Neural cell (in vitro differentiated cells): ENCODE data around the gene RGS6. TPM values are rescaled to one million over a fixed set of nuclear protein-coding genes. Genes with fewer than 3 reads are reported as not detected.

Experiments used
- H2AFZ ChIP-seq: fragments of 200-600, 300-800 bp; sonication (generic), shearing (Covaris generic); 2 replicates; pipeline ENCODE4 v1.6.0; 2014; ENCODE audit warnings: low read depth, mild to moderate bottlenecking, antibody characterized with exemption, low read length, moderate library complexity
- H3F3A ChIP-seq: fragments of 200-600 bp; shearing (Covaris generic); 2 replicates; pipeline ENCODE4 v1.6.1; 2016; ENCODE audit warnings: mild to moderate bottlenecking, moderate library complexity, mixed read lengths, antibody characterized with exemption, low read length; ENCODE audit not compliant: insufficient read depth, poor library complexity, severe bottlenecking
- H3K27ac ChIP-seq: fragments of 200-600, 300-800 bp; sonication (generic), shearing (Covaris generic); 2 replicates; pipeline ENCODE4 v1.5.1; 2014; ENCODE audit warnings: mild to moderate bottlenecking, low read length, moderate library complexity
- H3K27me3 ChIP-seq: fragments of 300-800, 200-600 bp; sonication (generic), shearing (Covaris generic); 2 replicates; pipeline ENCODE4 v1.6.0; 2014; ENCODE audit warnings: mild to moderate bottlenecking, low read depth, low read length, moderate library complexity; ENCODE audit not compliant: insufficient read depth
- H3K36me3 ChIP-seq: fragments of 300-800, 200-600 bp; sonication (generic), shearing (Covaris generic); 2 replicates; pipeline ENCODE4 v1.5.1; 2014; ENCODE audit warnings: mild to moderate bottlenecking, antibody characterized with exemption, low read length, moderate library complexity; ENCODE audit not compliant: insufficient read depth
- H3K4me2 ChIP-seq: fragments of 300-800, 200-600 bp; sonication (generic), shearing (Covaris generic); 2 replicates; pipeline ENCODE4 v1.6.0; 2014; ENCODE audit warnings: mild to moderate bottlenecking, low read length
- H3K4me3 ChIP-seq: fragments of 300-800, 200-600 bp; sonication (generic), shearing (Covaris generic); 2 replicates; pipeline ENCODE4 v1.5.1; 2014; ENCODE audit warnings: mild to moderate bottlenecking, low read length, moderate library complexity
- H3K79me2 ChIP-seq: fragments of 200-600 bp; shearing (Covaris generic); replicated peaks from 2 replicates; pipeline ENCODE4 v1.6.0; 2014; ENCODE audit warnings: mild to moderate bottlenecking, low read length, moderate library complexity; ENCODE audit not compliant: insufficient read depth
- H3K9ac ChIP-seq: fragments of 300-800, 200-600 bp; sonication (generic), shearing (Covaris generic); 2 replicates; pipeline ENCODE4 v1.6.1; 2016; ENCODE audit warnings: mild to moderate bottlenecking, low read length, mixed read lengths
- H3K9me2 ChIP-seq: fragments of 200-600 bp; shearing (Covaris generic); 2 replicates; pipeline ENCODE4 v1.6.1; 2016; ENCODE audit warnings: mild to moderate bottlenecking, low read length, mixed read lengths; ENCODE audit not compliant: insufficient read depth
- H3K9me3 ChIP-seq: fragments of 200-600, 300-800 bp; sonication (generic), shearing (Covaris generic); 2 replicates; pipeline ENCODE4 v1.6.1; 2016; ENCODE audit warnings: mild to moderate bottlenecking, mixed run types, low read length, moderate library complexity, mixed read lengths
- H4K20me1 ChIP-seq: fragments of 200-600 bp; shearing (Covaris generic); 2 replicates; pipeline ENCODE4 v1.6.1; 2016; ENCODE audit warnings: mild to moderate bottlenecking, mixed run types; ENCODE audit not compliant: insufficient read depth
- EP300 ChIP-seq: fragments of 450-650 bp; conservative IDR thresholded peaks from 2 replicates; pipeline ENCODE4 v1.6.1; 2014; ENCODE audit warnings: antibody characterized with exemption, mild to moderate bottlenecking, moderate library complexity; ENCODE audit not compliant: poor library complexity, severe bottlenecking
- EZH2 ChIP-seq: fragments of 200-600, 300-800 bp; shearing (Covaris generic), sonication (generic); IDR thresholded peaks from 2 replicates; pipeline ENCODE4 v1.6.1; 2014; ENCODE audit warnings: antibody characterized with exemption, low read length, borderline replicate concordance, mild to moderate bottlenecking; ENCODE audit not compliant: insufficient read depth, poor library complexity, severe bottlenecking
- MXI1 ChIP-seq: fragments of 450-650 bp; conservative IDR thresholded peaks from 2 replicates; pipeline ENCODE4 v1.6.1; 2014; ENCODE audit warnings: antibody characterized with exemption, mild to moderate bottlenecking; ENCODE audit not compliant: poor library complexity, severe bottlenecking
- POLR2AphosphoS5 ChIP-seq: IDR thresholded peaks from 2 replicates; pipeline ENCODE4 v1.6.1; 2012
- RAD21 ChIP-seq: fragments of 450-650 bp; conservative IDR thresholded peaks from 2 replicates; pipeline ENCODE4 v1.6.1; 2014; ENCODE audit warnings: antibody characterized with exemption, mild to moderate bottlenecking, moderate library complexity
- SMC3 ChIP-seq: fragments of 450-650 bp; conservative IDR thresholded peaks from 2 replicates; pipeline ENCODE4 v1.6.1; 2014; ENCODE audit warnings: antibody characterized with exemption, mild to moderate bottlenecking, moderate library complexity; ENCODE audit not compliant: poor library complexity
- TAF1 ChIP-seq: IDR thresholded peaks from 2 replicates; pipeline ENCODE4 v1.6.1; 2012; ENCODE audit warnings: low read depth
- polyA plus RNA-seq: library from polyadenylated mRNA; depleted of rRNA; stranded (reverse); fragments of >200 nt; gene quantifications from 2 replicates; pipeline ENCODE4 v1.2.3, GENCODE V29; 2014
- TF ChIP-seq, protein P1 (sequence below): IDR thresholded peaks from 2 replicates; pipeline ENCODE4 v1.6.1; 2012; ENCODE audit warnings: borderline replicate concordance
- TF ChIP-seq, protein P2 (sequence below): fragments of 450-650 bp; IDR thresholded peaks from 2 replicates; pipeline ENCODE4 v1.5.1; 2014; ENCODE audit warnings: antibody characterized with exemption, mild to moderate bottlenecking, moderate library complexity; ENCODE audit not compliant: poor library complexity, severe bottlenecking

RGS6 gene
- polyA plus RNA-seq, 1 donor from 2014 or later: 7.3 TPM

DNA sequence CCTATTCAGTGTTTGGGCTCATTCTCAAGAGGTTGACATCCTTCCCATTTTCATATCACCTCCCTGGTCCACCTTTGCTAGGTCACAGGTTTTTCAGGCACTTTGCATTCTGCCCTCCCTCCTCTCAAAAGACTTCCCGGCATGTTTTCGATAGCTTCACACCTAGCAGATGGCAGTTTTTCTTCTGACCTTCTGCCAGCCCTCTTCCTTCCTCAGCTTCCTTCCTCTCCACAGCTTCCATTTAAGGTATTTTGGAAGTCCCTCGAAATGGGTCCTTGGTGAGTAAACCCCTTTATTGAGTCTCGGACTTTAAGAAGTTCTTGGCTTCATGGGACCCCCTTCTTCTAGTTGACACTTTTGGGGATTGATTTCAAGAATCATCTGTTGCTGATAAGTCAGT lies 358.0 kb downstream of the RGS6 start:
- Histone ChIP-seq H3F3A (no peaks in the 10 kb centered on the region), H2AFZ (no peak overlapping the region), H4K20me1 (no peaks in the 10 kb centered on the region), H3K79me2 (no peaks in the 10 kb centered on the region), H3K36me3 (no peaks in the 10 kb centered on the region), H3K9me2 (no peaks in the 10 kb centered on the region), H3K9ac (no peak overlapping the region), H3K4me3 (no peak overlapping the region), H3K4me2 (no peak overlapping the region), H3K9me3 (no peaks in the 10 kb centered on the region), H3K27me3 (no peaks in the 10 kb centered on the region), H3K27ac (no peak overlapping the region)
- no peak for TF ChIP-seq SMC3
- no peak for TF ChIP-seq POLR2AphosphoS5
- TF ChIP-seq EP300: no peak
- no peak for TF ChIP-seq MXI1
- no peak for TF ChIP-seq TAF1
- TF ChIP-seq EZH2: no peak
- no peak for TF ChIP-seq RAD21

DNA sequence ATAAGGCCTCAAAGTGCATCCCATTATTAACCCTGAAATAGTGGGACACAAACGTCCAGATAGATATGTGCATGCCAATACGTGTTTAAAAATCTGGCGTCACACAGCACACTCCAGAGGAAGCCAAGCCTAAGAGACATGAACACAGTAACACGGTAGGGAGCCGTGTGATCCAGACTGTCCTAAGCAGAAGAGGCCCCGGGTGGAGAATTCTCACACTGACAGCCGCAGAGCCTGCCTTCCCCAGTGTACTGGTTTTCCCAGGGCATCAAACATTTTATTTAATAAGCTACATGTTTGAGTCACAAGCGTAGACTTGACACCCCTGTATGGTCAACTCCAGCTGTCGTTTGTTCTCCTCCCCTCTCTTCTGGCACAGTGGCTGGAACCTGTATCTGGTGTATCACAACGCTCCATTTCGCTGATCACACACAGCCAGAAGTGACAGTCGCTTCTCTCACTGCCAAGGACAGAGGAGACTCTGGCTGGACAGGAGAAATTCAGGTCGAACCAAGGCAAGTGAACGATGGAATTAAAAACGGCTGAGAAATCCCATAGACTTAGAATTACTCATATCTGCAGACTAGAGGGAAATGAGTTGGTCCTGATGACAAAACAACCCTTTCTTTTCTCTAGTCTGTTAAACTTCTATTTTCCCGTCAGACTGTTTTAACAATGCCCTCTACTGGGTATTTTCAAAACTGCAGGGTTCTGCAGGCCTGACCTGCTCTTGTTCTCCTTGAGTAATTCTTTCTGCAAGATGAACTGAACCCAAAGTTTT lies 359.9 kb downstream of the RGS6 start:
- Histone ChIP-seq H2AFZ (no peak overlapping the region), H4K20me1 (no peaks in the 10 kb centered on the region), H3K9me2 (no peaks in the 10 kb centered on the region), H3K79me2 (no peaks in the 10 kb centered on the region), H3K36me3 (no peaks in the 10 kb centered on the region), H3K9me3 (no peaks in the 10 kb centered on the region), H3K4me3 (no peak overlapping the region), H3K4me2 (no peak overlapping the region), H3K27ac (no peak overlapping the region), H3K9ac (no peak overlapping the region), H3K27me3 (no peaks in the 10 kb centered on the region), H3F3A (no peaks in the 10 kb centered on the region)
- TF ChIP-seq SMC3 (peak; percentile 75), RAD21 (peak; percentile 75), POLR2AphosphoS5 (no peak), TAF1 (no peak)
- TF ChIP-seq, protein P1, sequence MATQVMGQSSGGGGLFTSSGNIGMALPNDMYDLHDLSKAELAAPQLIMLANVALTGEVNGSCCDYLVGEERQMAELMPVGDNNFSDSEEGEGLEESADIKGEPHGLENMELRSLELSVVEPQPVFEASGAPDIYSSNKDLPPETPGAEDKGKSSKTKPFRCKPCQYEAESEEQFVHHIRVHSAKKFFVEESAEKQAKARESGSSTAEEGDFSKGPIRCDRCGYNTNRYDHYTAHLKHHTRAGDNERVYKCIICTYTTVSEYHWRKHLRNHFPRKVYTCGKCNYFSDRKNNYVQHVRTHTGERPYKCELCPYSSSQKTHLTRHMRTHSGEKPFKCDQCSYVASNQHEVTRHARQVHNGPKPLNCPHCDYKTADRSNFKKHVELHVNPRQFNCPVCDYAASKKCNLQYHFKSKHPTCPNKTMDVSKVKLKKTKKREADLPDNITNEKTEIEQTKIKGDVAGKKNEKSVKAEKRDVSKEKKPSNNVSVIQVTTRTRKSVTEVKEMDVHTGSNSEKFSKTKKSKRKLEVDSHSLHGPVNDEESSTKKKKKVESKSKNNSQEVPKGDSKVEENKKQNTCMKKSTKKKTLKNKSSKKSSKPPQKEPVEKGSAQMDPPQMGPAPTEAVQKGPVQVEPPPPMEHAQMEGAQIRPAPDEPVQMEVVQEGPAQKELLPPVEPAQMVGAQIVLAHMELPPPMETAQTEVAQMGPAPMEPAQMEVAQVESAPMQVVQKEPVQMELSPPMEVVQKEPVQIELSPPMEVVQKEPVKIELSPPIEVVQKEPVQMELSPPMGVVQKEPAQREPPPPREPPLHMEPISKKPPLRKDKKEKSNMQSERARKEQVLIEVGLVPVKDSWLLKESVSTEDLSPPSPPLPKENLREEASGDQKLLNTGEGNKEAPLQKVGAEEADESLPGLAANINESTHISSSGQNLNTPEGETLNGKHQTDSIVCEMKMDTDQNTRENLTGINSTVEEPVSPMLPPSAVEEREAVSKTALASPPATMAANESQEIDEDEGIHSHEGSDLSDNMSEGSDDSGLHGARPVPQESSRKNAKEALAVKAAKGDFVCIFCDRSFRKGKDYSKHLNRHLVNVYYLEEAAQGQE: no peak
- TF ChIP-seq, protein P2, sequence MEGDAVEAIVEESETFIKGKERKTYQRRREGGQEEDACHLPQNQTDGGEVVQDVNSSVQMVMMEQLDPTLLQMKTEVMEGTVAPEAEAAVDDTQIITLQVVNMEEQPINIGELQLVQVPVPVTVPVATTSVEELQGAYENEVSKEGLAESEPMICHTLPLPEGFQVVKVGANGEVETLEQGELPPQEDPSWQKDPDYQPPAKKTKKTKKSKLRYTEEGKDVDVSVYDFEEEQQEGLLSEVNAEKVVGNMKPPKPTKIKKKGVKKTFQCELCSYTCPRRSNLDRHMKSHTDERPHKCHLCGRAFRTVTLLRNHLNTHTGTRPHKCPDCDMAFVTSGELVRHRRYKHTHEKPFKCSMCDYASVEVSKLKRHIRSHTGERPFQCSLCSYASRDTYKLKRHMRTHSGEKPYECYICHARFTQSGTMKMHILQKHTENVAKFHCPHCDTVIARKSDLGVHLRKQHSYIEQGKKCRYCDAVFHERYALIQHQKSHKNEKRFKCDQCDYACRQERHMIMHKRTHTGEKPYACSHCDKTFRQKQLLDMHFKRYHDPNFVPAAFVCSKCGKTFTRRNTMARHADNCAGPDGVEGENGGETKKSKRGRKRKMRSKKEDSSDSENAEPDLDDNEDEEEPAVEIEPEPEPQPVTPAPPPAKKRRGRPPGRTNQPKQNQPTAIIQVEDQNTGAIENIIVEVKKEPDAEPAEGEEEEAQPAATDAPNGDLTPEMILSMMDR: peak; percentile 74
